ENCODE results near the gene SIPA1. TPM values are rescaled to one million over a fixed set of nuclear protein-coding genes. Genes with fewer than 3 reads are reported as not detected.

Gene SIPA1
- total and polyA plus RNA-seq, 2 of the 13 experiments (the other 11 are each of a cell fraction or from before 2014, with no cell fraction given): 5.8 to 7.7 TPM

DNA sequence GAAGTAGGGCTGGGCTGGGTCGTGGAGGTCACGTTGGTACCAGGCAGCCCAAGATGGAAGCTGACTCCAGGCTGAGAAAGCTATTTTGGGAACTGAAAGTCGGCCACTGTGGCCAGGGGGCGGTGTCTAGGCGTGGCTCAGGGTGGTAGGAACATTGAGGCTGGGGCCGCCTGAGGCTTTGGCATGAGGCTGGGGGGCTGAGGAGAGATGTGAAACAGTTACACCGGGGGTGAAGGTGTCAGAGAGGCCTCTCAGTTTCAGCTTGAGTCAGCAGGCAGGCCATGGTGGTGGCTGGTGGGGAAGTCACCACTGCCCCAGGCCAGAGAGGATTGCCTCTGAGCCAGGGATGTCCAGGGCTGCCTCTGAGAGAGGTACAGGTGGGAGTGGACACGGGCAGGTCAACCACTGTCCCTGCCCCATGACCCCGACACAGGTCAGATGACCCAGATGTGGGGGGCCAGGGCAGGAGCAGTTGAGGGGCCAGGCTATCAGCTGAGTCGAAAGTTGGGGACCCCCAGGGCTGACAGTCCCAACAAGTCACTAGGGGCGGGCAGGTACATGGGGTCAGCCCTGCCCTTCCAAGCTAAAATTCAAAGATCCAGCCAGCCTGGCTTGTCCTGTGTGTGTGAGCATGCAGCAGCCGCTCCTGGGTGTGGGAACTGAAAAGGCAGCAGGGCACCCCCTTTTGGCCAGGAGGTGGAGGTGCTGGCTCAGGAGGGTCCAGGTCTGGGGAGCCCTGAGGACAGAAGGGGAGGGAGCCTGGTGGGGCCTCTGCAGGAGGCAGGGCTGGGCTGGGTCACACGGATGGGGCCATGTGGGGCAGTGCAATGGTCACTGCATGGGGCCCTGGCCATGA, 49.5 kb upstream of the SIPA1 start (continued):
- TF ChIP-seq, protein P1, sequence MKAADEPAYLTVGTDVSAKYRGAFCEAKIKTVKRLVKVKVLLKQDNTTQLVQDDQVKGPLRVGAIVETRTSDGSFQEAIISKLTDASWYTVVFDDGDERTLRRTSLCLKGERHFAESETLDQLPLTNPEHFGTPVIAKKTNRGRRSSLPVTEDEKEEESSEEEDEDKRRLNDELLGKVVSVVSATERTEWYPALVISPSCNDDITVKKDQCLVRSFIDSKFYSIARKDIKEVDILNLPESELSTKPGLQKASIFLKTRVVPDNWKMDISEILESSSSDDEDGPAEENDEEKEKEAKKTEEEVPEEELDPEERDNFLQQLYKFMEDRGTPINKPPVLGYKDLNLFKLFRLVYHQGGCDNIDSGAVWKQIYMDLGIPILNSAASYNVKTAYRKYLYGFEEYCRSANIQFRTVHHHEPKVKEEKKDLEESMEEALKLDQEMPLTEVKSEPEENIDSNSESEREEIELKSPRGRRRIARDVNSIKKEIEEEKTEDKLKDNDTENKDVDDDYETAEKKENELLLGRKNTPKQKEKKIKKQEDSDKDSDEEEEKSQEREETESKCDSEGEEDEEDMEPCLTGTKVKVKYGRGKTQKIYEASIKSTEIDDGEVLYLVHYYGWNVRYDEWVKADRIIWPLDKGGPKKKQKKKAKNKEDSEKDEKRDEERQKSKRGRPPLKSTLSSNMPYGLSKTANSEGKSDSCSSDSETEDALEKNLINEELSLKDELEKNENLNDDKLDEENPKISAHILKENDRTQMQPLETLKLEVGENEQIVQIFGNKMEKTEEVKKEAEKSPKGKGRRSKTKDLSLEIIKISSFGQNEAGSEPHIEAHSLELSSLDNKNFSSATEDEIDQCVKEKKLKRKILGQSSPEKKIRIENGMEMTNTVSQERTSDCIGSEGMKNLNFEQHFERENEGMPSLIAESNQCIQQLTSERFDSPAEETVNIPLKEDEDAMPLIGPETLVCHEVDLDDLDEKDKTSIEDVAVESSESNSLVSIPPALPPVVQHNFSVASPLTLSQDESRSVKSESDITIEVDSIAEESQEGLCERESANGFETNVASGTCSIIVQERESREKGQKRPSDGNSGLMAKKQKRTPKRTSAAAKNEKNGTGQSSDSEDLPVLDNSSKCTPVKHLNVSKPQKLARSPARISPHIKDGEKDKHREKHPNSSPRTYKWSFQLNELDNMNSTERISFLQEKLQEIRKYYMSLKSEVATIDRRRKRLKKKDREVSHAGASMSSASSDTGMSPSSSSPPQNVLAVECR (CRISPR knock-in tag; IDR thresholded peaks at IDR 0.05; ENCODE audit: borderline replicate concordance): peak; percentile 34; the same call in 1 of the 2 replicates
- TF ChIP-seq ZMYM2 (CRISPR knock-in tag; IDR thresholded peaks at IDR 0.05) (0 out of 2 replicates have a peak, but pooled peaks have one; percentile 16), ZNF207 (IDR thresholded peaks at IDR 0.05; ENCODE audit: borderline replicate concordance) (no peak), ZNF605 (CRISPR knock-in tag; IDR thresholded peaks at IDR 0.05) (0 out of 2 replicates have a peak, but pooled peaks have one; percentile 61), NCOA5 (CRISPR knock-in tag; IDR thresholded peaks at IDR 0.05) (no peak), ZNF883 (CRISPR knock-in tag; IDR thresholded peaks at IDR 0.05; ENCODE audit: not compliant biosample characterization) (peak; percentile 17), CENPT (CRISPR knock-in tag; IDR thresholded peaks at IDR 0.05; ENCODE audit: low read depth) (no peak), NFE2L2 (IDR thresholded peaks at IDR 0.05; ENCODE audit: low read length) (no peak), POLR2A (IDR thresholded peaks at IDR 0.05; ENCODE audit: insufficient read depth in 1 of 2, low read depth in 2 of 2, low read length in 2 of 2) (no peak), MYNN (CRISPR knock-in tag; IDR thresholded peaks at IDR 0.05; ENCODE audit: low read depth) (no peak), GATAD2A (CRISPR knock-in tag; IDR thresholded peaks at IDR 0.05) (no peak), KDM5A (IDR thresholded peaks at IDR 0.05; ENCODE audit: borderline replicate concordance, low read length) (no peak)
- TF ChIP-seq, protein P2, sequence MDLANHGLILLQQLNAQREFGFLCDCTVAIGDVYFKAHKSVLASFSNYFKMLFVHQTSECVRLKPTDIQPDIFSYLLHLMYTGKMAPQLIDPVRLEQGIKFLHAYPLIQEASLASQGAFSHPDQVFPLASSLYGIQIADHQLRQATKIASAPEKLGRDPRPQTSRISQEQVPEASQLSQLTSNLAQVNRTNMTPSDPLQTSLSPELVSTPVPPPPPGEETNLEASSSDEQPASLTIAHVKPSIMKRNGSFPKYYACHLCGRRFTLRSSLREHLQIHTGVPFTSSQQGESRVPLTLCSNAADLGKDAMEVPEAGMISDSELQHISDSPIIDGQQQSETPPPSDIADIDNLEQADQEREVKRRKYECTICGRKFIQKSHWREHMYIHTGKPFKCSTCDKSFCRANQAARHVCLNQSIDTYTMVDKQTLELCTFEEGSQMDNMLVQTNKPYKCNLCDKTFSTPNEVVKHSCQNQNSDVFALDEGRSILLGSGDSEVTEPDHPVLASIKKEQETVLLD (CRISPR knock-in tag; IDR thresholded peaks at IDR 0.05; ENCODE audit: low read depth): no peak
- TF ChIP-seq, protein P3, sequence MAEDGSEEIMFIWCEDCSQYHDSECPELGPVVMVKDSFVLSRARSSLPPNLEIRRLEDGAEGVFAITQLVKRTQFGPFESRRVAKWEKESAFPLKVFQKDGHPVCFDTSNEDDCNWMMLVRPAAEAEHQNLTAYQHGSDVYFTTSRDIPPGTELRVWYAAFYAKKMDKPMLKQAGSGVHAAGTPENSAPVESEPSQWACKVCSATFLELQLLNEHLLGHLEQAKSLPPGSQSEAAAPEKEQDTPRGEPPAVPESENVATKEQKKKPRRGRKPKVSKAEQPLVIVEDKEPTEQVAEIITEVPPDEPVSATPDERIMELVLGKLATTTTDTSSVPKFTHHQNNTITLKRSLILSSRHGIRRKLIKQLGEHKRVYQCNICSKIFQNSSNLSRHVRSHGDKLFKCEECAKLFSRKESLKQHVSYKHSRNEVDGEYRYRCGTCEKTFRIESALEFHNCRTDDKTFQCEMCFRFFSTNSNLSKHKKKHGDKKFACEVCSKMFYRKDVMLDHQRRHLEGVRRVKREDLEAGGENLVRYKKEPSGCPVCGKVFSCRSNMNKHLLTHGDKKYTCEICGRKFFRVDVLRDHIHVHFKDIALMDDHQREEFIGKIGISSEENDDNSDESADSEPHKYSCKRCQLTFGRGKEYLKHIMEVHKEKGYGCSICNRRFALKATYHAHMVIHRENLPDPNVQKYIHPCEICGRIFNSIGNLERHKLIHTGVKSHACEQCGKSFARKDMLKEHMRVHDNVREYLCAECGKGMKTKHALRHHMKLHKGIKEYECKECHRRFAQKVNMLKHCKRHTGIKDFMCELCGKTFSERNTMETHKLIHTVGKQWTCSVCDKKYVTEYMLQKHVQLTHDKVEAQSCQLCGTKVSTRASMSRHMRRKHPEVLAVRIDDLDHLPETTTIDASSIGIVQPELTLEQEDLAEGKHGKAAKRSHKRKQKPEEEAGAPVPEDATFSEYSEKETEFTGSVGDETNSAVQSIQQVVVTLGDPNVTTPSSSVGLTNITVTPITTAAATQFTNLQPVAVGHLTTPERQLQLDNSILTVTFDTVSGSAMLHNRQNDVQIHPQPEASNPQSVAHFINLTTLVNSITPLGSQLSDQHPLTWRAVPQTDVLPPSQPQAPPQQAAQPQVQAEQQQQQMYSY (CRISPR knock-in tag; IDR thresholded peaks at IDR 0.05): no peak
- TF ChIP-seq, protein P4, sequence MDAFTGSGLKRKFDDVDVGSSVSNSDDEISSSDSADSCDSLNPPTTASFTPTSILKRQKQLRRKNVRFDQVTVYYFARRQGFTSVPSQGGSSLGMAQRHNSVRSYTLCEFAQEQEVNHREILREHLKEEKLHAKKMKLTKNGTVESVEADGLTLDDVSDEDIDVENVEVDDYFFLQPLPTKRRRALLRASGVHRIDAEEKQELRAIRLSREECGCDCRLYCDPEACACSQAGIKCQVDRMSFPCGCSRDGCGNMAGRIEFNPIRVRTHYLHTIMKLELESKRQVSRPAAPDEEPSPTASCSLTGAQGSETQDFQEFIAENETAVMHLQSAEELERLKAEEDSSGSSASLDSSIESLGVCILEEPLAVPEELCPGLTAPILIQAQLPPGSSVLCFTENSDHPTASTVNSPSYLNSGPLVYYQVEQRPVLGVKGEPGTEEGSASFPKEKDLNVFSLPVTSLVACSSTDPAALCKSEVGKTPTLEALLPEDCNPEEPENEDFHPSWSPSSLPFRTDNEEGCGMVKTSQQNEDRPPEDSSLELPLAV (CRISPR knock-in tag; conservative IDR thresholded peaks at IDR 0.05; ENCODE audit: low read depth): no peak
- TF ChIP-seq, protein P5, sequence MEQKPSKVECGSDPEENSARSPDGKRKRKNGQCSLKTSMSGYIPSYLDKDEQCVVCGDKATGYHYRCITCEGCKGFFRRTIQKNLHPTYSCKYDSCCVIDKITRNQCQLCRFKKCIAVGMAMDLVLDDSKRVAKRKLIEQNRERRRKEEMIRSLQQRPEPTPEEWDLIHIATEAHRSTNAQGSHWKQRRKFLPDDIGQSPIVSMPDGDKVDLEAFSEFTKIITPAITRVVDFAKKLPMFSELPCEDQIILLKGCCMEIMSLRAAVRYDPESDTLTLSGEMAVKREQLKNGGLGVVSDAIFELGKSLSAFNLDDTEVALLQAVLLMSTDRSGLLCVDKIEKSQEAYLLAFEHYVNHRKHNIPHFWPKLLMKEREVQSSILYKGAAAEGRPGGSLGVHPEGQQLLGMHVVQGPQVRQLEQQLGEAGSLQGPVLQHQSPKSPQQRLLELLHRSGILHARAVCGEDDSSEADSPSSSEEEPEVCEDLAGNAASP (CRISPR knock-in tag; IDR thresholded peaks at IDR 0.05; ENCODE audit: borderline replicate concordance): no peak; the same call in 1 of the 2 replicates
